COLO829 (cell line): Measurements from ENCODE around the gene CD86.

ENCODE experiments used
- DNase-seq: peaks from one replicate; pipeline ENCODE4 v3.0.0; 2012; ENCODE audit warnings: low spot score

CD86 gene

GRCh38 chr3:122092460-122093165, 37.5 kb downstream of the CD86 start:
- peak; percentile 39 for DNase-seq

DNA sequence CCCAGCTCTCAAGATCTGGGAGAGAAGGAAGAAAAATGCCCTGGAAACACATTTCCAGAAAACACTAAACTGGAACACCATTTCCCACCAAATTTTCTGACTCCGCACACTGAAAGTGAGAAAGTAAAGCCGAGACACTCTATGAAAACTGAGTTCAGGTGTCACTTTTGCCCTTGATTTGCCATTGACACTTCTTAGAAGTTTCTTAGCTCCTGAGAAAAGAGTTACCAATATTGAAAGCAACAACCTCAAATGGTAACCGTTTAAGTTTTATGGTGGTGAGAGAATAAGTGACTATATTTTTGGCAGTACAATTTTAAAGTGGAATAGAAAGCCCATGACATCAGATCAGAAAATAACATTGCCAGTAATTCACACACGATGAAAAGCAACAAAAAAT, 39.0 kb downstream of the CD86 start:
- no peak for DNase-seq

DNA sequence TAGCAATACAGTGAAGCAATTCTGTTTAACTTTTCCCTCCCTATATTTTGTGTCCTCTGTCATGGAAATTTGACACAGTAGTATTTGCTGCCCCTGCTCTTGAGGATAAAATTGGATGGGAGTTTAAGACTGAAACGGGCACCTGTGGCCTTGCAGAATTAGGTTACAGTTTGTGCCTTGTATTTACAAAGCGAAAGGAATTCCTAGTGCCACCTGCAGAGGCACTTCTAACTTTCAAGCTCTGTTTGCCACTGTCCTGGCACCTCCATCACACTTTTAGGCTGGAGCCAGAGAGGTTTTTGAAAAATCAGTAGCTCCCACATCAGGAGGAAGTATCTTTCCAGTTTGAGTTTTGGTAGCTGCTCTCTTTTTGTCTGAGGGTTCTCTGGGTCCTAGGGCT, 39.5 kb downstream of the CD86 start:
- no peak for DNase-seq

- no peak for DNase-seq
Measured at GRCh38 chr3:122097141-122097540, 42.0 kb downstream of the CD86 start.

DNA sequence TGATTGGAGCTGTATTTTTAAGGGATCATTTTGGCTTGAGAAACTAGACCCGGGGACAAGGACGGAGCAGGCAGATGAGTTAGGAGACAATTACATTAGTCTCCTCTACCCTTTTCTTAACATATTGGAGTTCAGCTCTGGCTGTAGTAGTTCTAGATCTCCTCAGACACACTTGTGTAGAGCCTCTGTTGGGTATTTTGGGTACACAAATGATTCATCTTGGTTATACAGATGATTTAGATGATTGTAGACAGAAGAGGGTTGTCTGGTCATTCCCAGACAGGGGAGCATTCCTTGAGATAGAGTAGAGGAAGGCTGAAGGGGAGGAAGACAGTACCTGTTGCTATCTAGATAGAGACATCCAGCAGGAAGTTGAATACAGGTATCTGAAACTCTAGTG, 43.4 kb downstream of the CD86 start:
- DNase-seq, result no peak

- no peak for DNase-seq
Measured at GRCh38 chr3:122099255-122099654, 44.1 kb downstream of the CD86 start.

DNA sequence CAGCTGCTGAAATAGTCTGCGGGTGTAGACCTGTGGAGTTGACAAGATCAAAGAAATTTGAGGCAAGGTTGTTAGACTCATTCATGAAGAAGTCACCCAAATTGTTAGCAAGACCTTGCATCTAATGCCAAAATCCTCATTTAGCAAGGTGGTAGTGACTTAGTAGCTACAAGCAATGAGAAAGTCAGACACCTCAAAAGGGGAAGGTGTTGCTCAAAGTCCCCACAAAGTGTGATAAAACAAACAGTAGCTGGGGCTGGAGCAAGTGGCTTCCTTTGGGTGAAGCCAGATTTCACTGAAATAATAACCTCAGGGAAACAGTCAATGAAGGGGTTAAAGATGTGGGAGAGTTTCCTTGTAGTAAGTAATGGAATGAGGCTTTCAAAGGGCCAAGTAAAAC, 44.9 kb downstream of the CD86 start:
- DNase-seq, result no peak

DNA sequence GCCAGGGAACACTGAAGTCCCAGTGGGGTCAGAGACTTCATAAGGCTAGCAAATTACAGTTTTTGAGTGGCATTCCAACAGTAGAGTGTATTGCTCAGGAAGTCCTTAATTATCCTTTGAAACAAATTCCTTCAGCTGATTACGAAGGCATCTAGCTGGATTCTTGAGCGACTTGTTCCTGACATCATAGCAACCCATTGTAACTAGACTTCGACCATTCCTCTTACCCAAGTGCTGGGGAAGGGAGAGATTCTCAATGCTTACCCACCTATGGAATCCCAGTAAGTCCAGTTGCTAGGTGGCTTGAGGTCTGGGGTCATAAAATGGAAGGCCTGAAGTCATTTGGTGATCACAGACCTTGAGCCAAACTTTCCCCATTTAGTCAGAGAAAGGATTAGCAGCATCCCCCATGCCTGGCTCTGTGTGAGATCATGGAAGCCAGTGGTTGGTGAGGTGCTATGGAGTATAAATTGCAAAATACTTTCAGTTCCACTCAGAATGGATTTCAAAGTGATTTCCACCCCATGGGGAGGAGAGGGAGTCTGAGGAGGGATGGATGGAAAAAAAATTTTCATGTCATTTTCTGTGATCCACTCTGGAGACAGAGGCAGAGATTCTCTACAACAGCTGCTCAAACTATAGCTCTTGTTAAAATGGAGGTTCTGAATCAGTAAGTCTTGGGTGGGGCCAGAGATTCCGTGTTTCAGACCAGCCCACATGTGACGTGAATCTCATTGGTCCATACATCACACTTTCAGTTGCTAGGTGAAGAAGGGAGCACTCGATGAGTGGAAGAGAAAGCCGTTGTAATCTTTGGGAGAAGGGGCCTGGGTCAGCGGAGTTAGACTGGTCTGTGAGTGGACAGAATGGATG, 45.7 kb downstream of the CD86 start:
- peak; percentile 22 for DNase-seq

- DNase-seq, result peak; percentile 56
Measured at GRCh38 chr3:122101646-122102045, 46.5 kb downstream of the CD86 start.

- DNase-seq, result no peak
Measured at GRCh38 chr3:122102191-122102935, 47.2 kb downstream of the CD86 start.

DNA sequence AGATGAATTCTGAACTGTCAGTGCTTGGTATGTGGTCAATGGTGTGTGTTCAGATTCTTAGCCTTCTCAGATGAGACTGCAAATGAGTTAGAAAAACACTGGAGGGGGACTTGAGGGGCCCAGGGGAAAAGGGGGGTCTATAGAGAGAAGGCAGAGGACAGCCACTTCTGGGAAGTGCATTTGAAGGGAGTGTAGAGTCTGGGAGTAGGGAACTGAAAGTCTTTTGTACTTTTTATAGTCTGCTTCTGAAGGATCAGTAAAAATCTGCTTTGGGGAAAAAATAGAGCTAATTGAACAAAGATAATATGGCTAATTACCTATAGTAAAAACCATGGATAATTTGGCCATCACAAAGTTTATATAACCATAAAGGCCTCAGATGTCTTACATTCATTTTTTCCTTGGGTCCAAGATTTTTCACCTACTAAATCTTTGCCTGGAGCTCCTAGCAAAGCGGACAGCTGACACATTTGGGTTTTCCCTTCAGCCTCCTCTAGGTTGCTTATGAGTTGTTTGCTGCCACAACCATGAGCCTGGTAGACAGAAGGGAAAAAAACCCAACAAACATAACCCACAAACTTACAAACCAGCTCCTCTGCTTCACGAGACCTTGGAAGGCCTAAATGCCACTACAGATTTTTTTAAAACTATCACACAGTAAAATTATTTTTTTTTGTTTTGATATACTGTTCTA, 48.8 kb downstream of the CD86 start:
- no peak for DNase-seq

- DNase-seq, result no peak
Measured at GRCh38 chr3:122104515-122105194, 49.5 kb downstream of the CD86 start.

DNA sequence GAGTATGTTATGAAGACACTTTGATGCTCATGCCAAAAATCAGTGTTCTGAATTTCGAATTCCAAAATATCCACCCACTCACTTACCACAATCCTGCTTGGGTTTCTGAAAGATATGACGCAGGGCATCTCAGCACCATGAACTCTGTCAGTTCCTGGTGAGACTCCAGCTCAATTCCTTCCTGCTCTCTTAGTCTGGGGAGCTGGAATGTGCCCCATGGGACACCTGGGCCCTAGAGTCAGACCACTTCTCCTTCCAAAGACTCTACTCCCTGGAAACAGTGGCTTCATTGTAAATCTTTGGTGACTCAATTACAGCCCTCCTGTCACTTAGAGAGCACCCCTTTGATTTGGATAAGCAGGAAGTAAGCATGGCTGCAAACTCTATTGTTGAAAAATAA, 50.5 kb downstream of the CD86 start:
- peak; percentile 73 for DNase-seq

DNA sequence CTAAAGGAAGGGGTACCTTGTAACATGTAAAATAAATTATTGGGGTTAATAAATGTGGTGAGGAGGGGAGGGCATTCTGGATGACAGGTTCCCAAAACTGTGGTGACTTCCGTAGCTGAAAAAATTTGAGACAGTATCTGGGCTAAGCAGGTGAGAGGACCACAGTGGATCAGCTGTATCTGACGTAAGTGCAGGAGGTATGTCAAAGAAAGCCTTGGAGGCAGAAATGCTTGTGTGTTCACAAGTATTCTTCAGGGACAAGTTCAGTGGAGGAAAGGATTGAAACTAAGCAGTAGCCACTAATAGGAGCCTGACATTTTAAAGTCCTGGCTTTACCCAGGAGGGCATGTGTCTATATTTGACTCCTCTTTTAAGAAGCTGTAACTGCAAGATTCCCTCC, 52.0 kb downstream of the CD86 start:
- no peak for DNase-seq

GRCh38 chr3:122111974-122112373, 56.8 kb downstream of the CD86 start:
- DNase-seq, result no peak

GRCh38 chr3:122112754-122113153, 57.6 kb downstream of the CD86 start:
- no peak for DNase-seq

- no peak for DNase-seq
Measured at GRCh38 chr3:122123850-122124249, 68.7 kb downstream of the CD86 start.

- DNase-seq, result no peak
Measured at GRCh38 chr3:122132949-122133540, 77.9 kb downstream of the CD86 start.

DNA sequence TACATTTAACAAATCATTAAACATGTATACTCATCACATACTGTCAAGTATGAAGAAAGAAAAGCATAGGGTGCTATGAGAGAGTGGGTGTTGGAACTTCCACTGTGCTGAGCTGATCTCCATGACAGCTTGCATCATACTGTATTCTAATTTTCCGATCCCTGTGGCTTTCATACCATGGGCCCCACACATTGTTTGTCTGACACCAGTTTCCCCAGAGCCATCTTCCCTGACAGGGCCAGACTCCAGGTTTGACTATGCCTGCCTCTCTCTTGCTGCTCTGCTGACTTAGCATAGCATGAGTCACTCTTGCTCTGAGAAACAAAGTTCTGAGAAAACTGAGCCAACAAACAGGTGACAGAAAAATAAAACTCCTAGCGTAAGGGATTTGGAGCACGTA, 91.3 kb downstream of the CD86 start:
- DNase-seq, result no peak

DNA sequence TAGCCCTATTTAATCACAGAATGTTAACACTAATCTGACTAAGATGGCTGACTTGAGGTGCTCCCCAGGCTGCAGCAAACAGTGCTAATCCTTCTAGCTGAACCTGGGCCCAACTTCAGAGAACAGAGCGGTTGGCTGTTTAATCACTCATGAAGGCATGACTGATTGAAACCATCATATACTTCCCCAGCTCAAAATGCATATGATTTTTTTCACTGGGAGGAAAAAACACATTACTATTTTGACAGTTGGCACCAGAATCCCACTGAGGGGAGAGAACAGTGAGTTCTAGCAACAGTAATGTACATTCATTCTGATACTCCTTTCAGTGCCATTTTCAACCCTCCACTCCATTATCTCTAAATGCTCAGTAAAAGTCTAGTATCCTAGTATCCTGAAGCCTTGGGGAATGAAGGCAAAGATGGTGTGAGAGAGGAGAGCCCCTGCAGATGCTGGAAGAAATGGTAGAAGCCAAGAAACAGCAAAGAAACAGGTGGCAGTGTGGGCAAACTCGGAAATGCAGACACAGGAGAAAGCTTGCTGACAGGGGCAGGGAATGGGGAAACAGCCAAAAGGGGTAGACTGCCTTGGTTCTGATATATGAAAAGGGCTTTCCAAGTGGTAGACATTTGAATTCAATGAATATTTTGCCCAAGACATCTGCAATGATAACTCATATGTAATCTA, 93.9 kb downstream of the CD86 start:
- no peak for DNase-seq

- no peak for DNase-seq
Measured at GRCh38 chr3:122151480-122151879, 96.3 kb downstream of the CD86 start.
